GM21515 (cell line): ENCODE data around the gene NANOG.
"Not testable (repeated sequence)": the region's sequence is repeated elsewhere in the genome, so short reads cannot be mapped to it uniquely, and the experiment has no call there.

Experiments
- ATAC-seq: cut with Tn5 transposase; IDR thresholded peaks from one replicate; pipeline ENCODE4 v1.9.1; 2021; ENCODE audit not compliant: unreplicated experiment

The NANOG gene

DNA sequence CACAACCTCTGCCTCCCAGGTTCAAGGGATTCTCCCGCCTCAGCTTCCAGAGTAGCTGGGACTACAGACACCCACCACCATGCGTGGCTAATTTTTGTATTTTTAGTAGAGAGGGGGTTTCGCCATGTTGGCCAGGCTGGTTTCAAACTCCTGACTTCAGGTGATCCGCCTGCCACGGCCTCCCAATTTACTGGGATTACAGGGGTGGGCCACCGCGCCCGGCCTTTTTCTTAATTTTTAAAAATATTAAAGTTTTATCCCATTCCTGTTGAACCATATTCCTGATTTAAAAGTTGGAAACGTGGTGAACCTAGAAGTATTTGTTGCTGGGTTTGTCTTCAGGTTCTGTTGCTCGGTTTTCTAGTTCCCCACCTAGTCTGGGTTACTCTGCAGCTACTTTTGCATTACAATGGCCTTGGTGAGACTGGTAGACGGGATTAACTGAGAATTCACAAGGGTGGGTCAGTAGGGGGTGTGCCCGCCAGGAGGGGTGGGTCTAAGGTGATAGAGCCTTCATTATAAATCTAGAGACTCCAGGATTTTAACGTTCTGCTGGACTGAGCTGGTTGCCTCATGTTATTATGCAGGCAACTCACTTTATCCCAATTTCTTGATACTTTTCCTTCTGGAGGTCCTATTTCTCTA lies at the start of gene NANOG:
TSS of gene NANOG (plus strand) at position 519 of the 645 bp plus-strand sequence. CDS start 213 bp downstream, outside the sequence.
- ATAC-seq = not testable (repeated sequence)

DNA sequence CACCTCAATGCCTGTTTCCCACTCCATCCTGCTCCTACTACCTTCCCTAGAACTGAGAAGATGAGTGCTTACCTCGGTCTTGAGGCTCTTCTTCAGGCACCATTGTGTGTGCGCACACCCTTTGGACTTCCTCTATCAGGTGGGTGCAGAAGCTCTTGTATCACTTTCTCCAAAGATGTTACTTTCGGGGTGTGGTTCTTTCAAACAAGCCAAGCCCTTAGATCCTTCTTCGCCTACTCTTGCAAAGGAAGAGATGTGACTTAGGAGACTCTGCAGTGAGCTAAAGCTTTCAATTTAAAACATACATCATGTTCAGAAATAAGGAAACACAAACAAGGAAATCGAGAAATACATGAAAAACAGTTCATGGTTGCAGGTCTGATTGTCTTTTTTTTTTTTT lies 42.0 kb upstream of the NANOG start, which contains the start of gene CLEC4C:
TSS of gene CLEC4C (minus strand) at position 130 of the 400 bp plus-strand sequence. CDS start at position 103, 27 bp downstream.
- no peak for ATAC-seq

DNA sequence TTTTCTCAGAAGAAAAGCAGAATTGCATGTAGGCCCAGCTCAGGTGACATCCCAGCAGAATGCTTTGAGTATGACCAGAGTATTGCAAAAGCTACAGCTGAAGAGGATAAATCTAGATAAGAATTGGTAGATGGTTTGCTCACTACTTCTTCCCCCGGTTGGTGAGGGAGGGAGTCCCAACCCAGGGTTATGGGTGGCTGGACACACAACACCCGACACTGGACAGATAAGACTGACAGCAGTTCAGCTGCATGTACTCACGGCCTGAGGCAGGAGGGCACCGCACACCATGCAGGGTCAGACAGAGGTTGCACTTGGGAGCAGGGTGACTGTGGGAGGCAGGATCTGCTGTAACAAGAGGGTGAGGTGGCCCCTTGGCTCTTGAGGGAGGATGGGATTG lies 40.4 kb upstream of the NANOG start:
- ATAC-seq = no peak

DNA sequence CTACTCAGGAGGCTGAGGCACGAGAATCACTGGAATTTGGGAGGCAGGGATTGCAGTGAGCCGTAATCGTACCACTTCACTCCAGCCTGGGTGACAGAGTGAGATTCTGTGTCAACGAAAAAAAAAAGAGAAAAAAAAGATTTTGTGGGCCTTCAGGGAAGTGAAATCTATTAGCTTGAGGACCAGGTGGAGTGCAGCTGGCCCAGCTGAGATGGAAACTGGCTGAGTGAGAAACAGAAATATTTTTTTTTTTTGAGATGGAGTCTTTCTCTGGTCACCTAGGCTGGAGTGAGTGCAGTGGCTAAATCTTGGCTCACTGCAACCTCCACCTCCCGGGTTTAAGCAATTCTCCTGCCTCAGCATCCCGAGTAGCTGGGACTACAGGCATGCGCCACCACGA lies 39.8 kb upstream of the NANOG start:
- ATAC-seq = no peak

DNA sequence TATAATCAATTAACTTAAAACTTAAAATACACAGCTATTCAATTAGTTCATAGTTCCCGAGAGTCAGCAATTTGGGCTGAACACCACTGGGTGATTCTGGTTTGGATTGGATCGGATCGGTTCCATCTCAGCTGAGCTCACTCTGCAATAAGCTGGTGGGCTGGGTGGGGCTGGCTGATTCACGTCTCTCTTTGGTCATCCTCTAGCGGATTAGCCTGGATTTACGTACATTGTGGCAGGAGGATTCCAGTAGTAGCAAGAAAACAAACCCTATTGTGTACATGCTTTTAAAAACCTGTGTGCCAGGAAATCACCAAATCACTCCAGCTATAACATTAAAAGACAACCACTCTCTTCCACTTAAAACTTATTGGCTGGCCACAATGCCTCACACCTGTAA lies 38.9 kb upstream of the NANOG start:
- no peak for ATAC-seq

DNA sequence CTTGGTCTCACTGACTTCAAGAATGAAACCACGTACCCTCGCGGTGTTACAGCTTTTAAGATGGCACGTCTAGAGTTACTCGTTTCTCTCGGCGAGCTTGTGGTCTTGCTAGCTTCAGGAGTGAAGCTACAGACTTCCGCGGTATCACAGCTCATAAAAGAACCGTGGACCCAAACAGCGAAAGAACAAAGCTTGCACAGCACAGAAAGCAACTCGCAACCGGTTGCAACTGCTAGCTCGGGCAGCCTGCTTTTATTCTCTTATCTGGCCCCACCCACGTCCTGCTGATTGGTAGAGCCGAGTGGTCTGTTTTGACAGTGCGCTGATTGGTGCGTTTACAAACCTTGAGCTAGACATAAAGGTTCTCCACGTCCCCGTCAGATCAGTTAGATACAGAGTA lies 37.8 kb upstream of the NANOG start:
- ATAC-seq = no peak

DNA sequence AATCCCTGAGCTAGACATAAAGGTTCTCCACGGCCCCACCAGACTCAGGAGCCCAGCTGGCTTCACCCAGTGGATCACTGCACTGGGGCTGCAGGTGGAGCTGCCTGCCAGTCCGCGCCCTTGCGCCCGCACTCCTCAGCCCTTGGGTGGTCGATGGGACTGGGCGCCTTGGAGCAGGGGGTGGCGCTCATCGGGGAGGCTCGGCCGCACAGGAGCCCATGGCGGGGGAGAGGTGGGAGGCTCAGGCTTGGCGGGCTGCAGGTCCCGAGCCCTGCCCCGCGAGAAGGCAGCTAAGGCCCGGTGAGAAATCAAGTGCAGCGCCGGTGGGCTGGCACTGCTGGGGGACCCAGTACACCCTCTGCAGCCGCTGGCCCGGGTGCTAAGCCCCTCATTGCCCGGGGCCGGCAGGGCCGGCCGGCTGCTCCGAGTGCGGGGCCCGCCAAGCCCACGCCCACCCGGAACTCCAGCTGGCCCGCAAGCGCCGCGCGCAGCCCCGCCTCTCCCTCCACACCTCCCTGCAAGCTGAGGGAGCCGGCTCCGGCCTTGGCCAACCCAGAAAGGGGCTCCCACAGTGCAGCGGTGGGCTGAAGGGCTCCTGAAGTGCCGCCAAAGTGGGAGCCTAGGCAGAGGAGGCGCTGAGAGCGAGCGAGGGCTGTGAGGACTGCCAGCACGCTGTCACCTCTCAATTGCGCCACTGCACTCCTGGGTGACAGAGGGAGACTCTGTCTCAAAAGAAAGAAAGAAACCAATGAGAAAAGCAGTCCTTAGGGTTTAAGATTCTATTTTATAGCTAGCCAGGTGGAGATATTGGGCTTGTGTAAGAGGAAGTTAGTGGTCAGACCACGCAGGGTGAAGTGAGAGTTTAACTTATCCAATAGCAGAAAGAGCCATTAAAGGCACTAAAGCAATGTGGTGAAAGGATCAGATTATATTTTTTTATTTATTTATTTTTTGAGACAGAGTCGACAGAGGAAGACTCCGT lies 37.0 kb upstream of the NANOG start:
- not testable (repeated sequence) for ATAC-seq

DNA sequence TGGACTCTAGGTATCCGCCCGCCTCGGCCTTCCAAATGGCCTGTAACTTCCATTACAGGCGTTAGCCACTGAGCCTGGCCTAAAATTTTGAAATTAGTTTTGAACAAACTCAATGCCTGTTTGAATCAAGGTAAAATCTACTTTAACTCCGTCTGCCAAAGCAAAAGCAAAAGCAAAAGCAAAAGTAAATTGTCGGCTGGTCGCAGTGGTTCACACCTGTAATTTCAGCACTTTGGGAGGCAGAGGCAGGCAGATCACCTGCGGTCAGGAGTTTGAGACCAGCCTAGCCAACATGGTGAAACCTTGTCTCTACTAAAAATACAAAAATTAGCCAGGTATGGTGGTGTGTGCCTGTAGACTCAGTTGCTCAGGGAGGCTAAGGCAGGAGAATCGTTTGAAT lies 33.5 kb upstream of the NANOG start:
- not testable (repeated sequence) for ATAC-seq

DNA sequence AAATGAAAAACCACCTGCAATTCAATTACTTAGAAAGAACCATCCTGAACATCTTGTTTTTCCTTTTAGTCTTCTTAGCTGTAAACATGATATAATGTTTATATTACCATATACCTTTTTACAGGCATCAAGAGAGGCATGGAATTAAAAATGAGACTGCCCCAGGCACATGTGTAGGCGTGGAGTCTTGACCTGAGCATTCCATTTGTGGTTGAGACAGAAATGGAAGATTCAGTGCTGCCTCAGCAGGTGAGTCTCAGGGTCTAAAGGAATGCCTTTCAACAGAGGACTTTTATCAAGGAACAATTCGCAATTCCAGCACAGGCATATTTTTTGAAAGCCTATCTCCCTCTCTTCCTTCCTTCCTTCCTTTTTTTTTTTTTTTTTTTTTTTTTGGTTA lies 32.2 kb upstream of the NANOG start:
- ATAC-seq = no peak

DNA sequence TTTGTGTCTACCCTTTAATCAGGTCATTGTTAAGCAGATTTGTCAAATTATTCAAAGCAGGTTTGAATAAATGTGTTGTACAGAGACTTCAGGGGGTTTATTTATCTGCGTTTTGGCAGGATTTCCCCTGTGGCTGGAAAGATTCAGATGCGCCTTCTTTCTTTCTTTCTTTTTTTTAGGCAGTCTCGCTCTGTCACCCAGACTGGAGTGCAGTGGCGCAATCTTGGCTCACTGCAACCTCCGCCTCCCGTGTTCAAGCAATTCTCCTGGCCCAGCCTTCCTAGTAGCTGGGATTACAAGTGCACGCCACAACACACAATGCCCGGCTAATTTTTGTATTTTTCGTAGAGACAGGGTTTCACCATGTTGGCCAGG lies 30.4 kb upstream of the NANOG start:
- no peak for ATAC-seq

DNA sequence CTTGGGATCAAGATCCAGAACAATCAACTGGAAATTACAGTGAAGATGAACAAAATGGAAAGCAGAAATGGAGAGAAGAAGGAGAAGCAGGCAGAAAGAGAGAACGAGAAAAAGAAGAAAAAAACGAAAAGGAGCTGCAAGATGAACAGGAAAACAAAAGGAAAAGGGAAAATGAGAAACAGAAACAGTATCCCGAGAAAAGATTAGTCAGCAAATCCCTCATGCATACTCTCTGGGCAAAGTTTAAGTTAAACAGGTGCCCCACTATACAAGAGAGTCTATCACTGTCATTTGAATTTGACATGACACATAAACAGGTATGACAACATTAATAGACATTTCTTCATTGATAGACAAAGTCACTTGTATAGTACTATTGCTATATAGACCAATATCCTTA lies 19.2 kb upstream of the NANOG start:
- ATAC-seq = no peak

DNA sequence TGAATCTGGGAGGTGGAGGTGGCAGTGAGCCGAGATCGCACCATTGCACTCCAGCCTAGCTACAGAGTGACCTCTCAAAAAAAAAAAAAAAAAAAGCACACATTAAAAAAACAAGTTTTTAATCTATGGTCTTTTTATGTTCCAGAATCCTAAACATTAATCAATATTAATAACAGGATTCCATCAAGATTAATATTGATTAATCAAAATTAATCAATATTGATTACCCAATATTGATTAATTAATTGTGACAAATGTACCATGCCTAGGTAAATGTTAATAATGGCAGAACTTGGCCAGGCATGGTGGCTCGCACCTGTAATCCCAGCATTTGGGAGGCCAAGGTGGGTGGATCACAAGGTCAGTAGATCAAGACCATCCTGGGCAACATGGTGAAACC lies 7.9 kb upstream of the NANOG start:
- no peak for ATAC-seq

DNA sequence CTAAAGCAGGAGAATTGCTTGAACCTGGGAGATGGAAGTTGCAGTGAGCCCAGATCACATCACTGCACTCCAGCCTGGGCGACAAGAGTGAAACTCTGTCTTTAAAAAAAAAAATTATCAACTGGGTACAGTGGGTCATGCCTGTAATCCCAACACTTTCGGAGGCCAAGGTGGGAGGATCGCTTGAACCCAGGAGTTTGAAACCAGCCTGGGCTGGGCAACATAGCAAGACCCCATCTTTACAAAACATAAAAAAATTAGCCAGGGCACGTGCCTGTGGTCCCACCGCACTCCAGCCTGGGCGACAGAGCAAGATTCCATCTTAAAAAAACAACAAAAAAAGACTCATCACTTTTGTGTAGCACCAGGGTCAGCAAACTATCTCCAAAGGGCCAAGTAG lies 7.1 kb upstream of the NANOG start:
- ATAC-seq = no peak

DNA sequence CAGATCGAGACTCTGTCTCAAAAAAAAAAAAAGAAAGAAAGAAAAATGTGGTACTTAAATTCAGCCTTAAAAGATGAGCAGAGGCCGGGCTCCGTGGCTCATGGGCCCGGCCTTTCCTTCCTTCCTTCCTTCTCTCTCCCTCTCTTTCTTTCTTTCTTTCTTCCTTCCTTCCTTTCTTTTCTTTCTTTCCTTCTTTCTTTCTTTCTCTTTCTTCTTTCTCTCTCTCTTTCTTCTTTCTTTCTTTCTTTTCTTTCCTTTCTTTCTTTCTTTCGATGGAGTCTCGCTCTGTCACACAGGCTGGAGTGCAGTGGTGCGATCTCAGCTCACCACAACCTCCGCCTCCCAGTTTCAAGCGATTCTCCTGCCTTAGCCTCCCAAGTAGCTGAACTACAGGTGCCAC lies 5.8 kb upstream of the NANOG start:
- ATAC-seq = not testable (repeated sequence)

DNA sequence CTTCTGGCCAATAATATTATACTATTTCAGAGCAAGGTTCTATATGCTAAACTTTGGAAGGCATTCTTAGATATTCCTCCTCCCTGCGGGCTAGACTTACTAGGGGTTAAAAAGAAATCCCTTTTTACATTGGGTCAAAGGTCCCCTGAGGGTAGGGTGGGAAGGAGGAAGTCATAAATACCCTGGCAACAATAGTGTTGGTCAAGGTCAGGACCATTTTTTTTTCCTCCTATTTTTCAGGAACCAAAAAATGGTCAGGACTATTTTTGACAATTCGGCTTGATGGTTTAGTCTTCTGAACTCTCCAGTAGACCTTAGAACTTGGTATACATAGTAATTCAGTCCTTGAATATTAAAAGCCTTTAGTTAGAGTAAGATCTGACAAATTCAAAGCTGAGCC lies 4.5 kb upstream of the NANOG start:
- no peak for ATAC-seq

DNA sequence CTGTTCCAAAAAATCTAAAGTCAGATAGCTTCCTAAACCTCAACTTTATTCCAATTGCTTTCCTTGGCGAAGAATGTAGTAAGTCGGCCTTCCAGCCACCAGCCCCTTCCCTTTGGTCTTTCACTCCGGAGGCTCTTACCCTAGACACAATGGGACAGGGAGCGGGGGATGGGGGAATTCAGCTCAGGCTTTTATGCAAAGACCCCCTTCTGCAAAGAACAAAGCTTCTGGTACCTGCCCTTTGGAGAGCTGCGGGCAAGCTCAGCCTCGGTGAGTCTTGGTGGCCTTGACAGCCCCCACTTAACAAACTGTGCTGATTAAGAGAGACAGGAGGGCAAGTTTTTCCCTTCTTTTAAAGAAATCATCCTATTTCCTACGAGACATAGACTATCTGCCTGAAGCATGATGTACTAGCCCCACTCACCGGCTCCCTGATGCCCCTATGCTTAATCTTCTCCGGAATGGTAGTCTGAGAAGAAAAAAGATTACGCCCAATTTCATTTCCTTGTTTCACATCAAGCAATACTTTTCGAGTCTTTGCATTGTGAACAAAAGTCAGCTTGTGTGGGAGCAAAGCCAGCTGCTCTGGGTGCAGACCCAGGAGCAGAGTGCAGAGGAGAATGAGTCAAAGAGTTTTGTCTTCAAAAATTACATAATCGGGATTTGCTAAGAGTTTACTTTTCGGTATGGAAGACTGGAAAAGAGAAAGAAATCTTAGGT lies 1.5 kb upstream of the NANOG start:
- no peak for ATAC-seq

DNA sequence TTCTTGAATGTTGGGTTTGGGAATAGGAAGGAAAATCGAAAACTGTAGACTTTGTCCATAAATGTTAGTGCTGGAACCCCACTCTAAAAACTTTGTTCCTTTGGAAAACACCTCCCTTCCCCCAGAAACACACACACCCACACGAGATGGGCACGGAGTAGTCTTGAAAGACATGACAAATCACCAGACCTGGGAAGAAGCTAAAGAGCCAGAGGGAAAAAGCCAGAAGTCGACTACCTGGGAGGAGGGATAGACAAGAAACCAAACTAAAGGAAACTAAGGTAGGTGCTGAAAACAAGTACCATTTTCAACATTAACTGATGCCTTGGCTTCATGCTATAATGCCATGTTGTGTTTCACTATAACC lies 925 bp upstream of the NANOG start:
- ATAC-seq = no peak

DNA sequence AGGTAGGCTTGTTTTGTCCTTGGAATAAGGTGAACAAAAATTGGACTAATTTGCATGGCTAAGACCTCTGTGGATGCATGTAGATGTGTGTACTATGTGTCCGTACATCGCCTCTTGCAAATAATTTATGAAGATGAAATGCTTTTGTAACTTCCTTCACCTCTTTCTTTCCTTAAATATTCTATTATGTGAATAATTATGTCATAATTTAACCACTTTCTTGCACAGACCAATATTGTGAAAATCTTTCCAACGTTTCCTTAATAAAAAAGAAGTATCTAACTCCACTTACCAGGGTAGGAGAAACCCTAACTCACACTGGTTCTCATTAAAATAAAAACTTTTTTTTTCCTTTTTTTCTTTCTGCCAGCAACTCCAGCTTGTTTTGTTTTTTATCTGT lies 4.0 kb downstream of the NANOG start:
- ATAC-seq = no peak

DNA sequence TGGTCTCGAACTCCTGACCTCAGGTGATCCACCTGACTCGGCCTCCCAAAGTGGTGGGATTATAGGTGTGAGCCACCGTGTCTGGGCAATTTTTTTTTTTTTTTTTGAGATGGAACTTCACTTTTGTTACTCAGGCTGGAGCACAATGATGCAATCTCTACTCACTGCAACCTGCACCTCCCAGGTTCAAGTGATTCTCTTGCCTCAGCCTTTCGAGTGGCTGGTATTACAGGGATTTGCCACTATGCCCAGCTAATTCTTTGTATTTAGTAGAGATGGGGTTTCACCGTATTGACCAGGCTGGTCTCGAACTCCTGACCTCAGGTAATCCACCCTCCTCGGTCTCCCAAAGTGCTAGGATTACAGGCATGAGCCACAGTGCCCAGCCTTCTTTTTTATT lies 8.1 kb downstream of the NANOG start:
- not testable (repeated sequence) for ATAC-seq

DNA sequence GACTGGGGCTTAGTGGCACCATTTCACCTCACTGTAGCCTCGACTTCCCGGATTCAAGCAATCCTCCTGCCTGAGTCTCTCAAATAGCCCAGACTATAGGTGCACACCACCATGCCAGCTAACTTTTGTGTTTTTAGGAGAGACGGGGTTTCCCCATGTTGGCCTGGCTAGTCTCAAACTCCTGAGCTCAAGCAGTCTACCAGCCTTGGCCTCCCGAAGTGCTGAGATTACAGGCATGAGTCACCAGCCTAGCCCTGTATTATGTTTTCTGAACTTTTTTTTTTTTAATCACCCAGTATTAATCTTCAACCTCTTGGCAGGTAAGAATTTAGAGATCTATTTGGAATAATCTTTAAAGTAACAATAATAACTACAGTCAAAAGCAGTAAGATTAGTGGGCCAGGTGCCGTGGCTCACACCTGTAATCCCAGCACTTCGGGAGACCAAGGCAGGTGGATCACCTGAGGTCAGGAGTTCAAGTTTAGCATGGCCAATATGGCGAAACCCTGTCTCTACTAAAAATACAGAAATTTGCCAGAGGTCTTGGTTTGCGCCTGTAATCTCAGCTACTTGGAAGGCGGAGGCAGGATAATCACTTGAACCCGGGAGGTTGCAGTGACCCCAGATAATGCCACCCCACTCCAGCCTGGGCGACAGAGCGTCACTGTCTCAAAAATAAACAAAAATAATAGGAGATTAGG lies 8.6 kb downstream of the NANOG start:
- ATAC-seq = no peak

DNA sequence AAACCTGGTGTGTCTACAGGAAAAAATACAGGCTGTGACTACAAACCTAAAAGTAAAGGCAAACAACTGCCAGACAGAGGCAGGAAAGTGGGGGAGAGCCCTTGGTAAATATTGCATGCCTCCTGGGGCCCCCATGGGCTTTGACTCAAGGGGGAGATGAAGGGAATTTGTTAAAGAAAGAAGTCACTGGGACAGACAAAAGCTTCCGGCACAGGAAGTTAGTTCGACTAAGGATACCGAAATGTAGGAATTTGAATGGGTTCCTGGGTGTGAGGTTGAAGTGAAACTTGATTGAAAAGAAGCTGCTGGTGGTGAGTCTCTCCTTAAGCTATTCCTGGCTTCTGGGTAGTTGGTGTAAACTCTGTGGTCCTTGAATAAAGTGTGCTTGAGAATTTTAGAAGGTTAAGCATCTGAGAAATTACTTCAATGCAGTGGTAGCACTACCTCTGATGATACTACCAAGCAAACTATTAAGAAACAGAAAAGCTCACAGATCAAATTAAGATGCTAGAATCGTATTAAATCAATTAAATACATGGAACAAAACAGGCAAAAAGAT lies 9.6 kb downstream of the NANOG start:
- not testable (repeated sequence) for ATAC-seq
